HG02943 (cell line): ENCODE results near the gene METTL17.
"Not testable (repeated sequence)": the region's sequence is repeated elsewhere in the genome, so short reads cannot be mapped to it uniquely, and the experiment has no call there.

Source experiments
- ATAC-seq: cut with Tn5 transposase; IDR thresholded peaks from one replicate; pipeline ENCODE4 v1.9.1; 2021; ENCODE audit warnings: mild to moderate bottlenecking, low read depth, moderate library complexity; ENCODE audit not compliant: unreplicated experiment

The METTL17 gene

GRCh38 chr14:20989471-20989786 lies 351 bp upstream of the METTL17 start:
- ATAC-seq = no peak

GRCh38 chr14:20996521-20996920 lies 6.7 kb downstream of the METTL17 start:
- ATAC-seq = no peak

GRCh38 chr14:20997115-20997514 lies 7.3 kb downstream of the METTL17 start:
- no peak for ATAC-seq

- ATAC-seq = no peak
Observed at GRCh38 chr14:20997564-20997963, 7.8 kb downstream of the METTL17 start.

- no peak for ATAC-seq
Observed at GRCh38 chr14:20998139-20998538, 8.4 kb downstream of the METTL17 start.

- ATAC-seq = no peak
Observed at GRCh38 chr14:20998674-20999366, 9.0 kb downstream of the METTL17 start, which contains the start of gene SLC39A2. SLC39A2 (plus strand) TSS chr14:20999293; CDS start chr14:20999447, 154 bp downstream.

- ATAC-seq = no peak
Observed at GRCh38 chr14:20999591-20999990, 9.8 kb downstream of the METTL17 start.

- ATAC-seq = no peak
Observed at GRCh38 chr14:21001218-21001617, 11.4 kb downstream of the METTL17 start.

GRCh38 chr14:21003788-21004346 lies 14.1 kb downstream of the METTL17 start:
- ATAC-seq = no peak

GRCh38 chr14:21009721-21010120 lies 19.9 kb downstream of the METTL17 start:
- not testable (repeated sequence) for ATAC-seq

- no peak for ATAC-seq
Observed at GRCh38 chr14:21011136-21011535, 21.4 kb downstream of the METTL17 start.

GRCh38 chr14:21014761-21015190 lies 25.0 kb downstream of the METTL17 start:
- ATAC-seq = no peak

- ATAC-seq = no peak
Observed at GRCh38 chr14:21015312-21015711, 25.5 kb downstream of the METTL17 start.

- no peak for ATAC-seq
Observed at GRCh38 chr14:21016413-21017190, 26.8 kb downstream of the METTL17 start.

GRCh38 chr14:21017528-21018245 lies 27.9 kb downstream of the METTL17 start:
- no peak for ATAC-seq

GRCh38 chr14:21018286-21018685 lies 28.5 kb downstream of the METTL17 start:
- no peak for ATAC-seq

- ATAC-seq = no peak
Observed at GRCh38 chr14:21018781-21019180, 29.0 kb downstream of the METTL17 start.

GRCh38 chr14:21019366-21019765 lies 29.6 kb downstream of the METTL17 start:
- ATAC-seq = no peak

- no peak for ATAC-seq
Observed at GRCh38 chr14:21020977-21021545, 31.3 kb downstream of the METTL17 start.

- no peak for ATAC-seq
Observed at GRCh38 chr14:21022686-21023085, 32.9 kb downstream of the METTL17 start.

GRCh38 chr14:21023174-21023573 lies 33.4 kb downstream of the METTL17 start:
- ATAC-seq = no peak
